Trophoblast cell (in vitro differentiated cells and primary cell): ENCODE data around the gene BCAN.
A peak's percentile ranks its signal among the peaks of the same experiment; 100 is the strongest.

Source experiments
- DNase-seq, 2 donors: peaks; one replicate each; pipeline ENCODE4 v3.0.0-alpha.2; 2016
- H2AFZ ChIP-seq: 2 replicates; pipeline ENCODE4 v1.6.1; 2013; ENCODE audit warnings: low read length, moderate library complexity, mild to moderate bottlenecking; ENCODE audit not compliant: insufficient read depth, poor library complexity
- H2AK5ac ChIP-seq: 2 replicates; pipeline ENCODE4 v1.6.1; 2013; ENCODE audit warnings: mild to moderate bottlenecking, low read length
- H2BK120ac ChIP-seq: 2 replicates; pipeline ENCODE4 v1.6.1; 2013; ENCODE audit warnings: low read length, mild to moderate bottlenecking, moderate library complexity; ENCODE audit not compliant: insufficient read depth, poor library complexity
- H2BK12ac ChIP-seq: 2 replicates; pipeline ENCODE4 v1.6.1; 2013; ENCODE audit warnings: mild to moderate bottlenecking, low read length, moderate library complexity
- H2BK5ac ChIP-seq: 2 replicates; pipeline ENCODE4 v1.6.1; 2013; ENCODE audit warnings: low read length, low read depth, moderate library complexity, mild to moderate bottlenecking; ENCODE audit not compliant: poor library complexity
- H3K14ac ChIP-seq: 2 replicates; pipeline ENCODE4 v1.6.1; 2013; ENCODE audit warnings: mild to moderate bottlenecking, low read length
- H3K18ac ChIP-seq: 2 replicates; pipeline ENCODE4 v1.6.1; 2013; ENCODE audit warnings: mild to moderate bottlenecking, low read length
- H3K23ac ChIP-seq: 2 replicates; pipeline ENCODE4 v1.6.1; 2013; ENCODE audit warnings: low read length
- H3K27ac ChIP-seq: 2 replicates; pipeline ENCODE4 v1.5.1; 2013; ENCODE audit warnings: low read depth, mild to moderate bottlenecking, inconsistent platforms, low read length, moderate library complexity
- H3K27me3 ChIP-seq: 2 replicates; pipeline ENCODE4 v1.6.1; 2013; ENCODE audit warnings: inconsistent platforms, mild to moderate bottlenecking, low read length, moderate library complexity; ENCODE audit not compliant: insufficient read depth
- H3K36me3 ChIP-seq, 2 experiments: 1 replicate in 1 of 2; 2 replicates in 1 of 2; pipeline ENCODE4 v1.6.1; 2013; ENCODE audit warnings: low read length in 2 of 2, mild to moderate bottlenecking in 2 of 2, moderate library complexity in 1 of 2; ENCODE audit not compliant: insufficient read depth in 2 of 2, control insufficient read depth in 1 of 2
- H3K4ac ChIP-seq: 2 replicates; pipeline ENCODE4 v1.6.1; 2013; ENCODE audit warnings: low read depth, mild to moderate bottlenecking, low read length, moderate library complexity
- H3K4me1 ChIP-seq, 2 experiments: 1 replicate in 1 of 2; 2 replicates in 1 of 2; pipeline ENCODE4 v1.6.1; 2013; ENCODE audit warnings: low read length in 2 of 2, mild to moderate bottlenecking in 2 of 2, moderate library complexity in 1 of 2; ENCODE audit not compliant: insufficient read depth in 2 of 2, control insufficient read depth in 1 of 2
- H3K4me2 ChIP-seq: 2 replicates; pipeline ENCODE4 v1.6.1; 2013; ENCODE audit warnings: inconsistent platforms, mild to moderate bottlenecking, low read length, moderate library complexity
- H3K4me3 ChIP-seq: 2 replicates; pipeline ENCODE4 v1.5.1; 2013; ENCODE audit warnings: mild to moderate bottlenecking, low read depth, low read length, inconsistent platforms
- H3K79me1 ChIP-seq: one replicate; pipeline ENCODE4 v1.6.1; 2013; ENCODE audit warnings: low read length
- H3K79me2 ChIP-seq: 2 replicates; pipeline ENCODE4 v1.6.1; 2013; ENCODE audit warnings: low read length, mild to moderate bottlenecking; ENCODE audit not compliant: control insufficient read depth, insufficient read depth, poor library complexity
- H3K9ac ChIP-seq: 2 replicates; pipeline ENCODE4 v1.6.1; 2013; ENCODE audit warnings: mild to moderate bottlenecking, low read length
- H3K9me3 ChIP-seq: 2 replicates; pipeline ENCODE4 v1.6.1; 2013; ENCODE audit warnings: low read depth, mild to moderate bottlenecking, control low read depth, inconsistent platforms, low read length; ENCODE audit not compliant: insufficient read depth
- H4K12ac ChIP-seq: 2 replicates; pipeline ENCODE4 v1.6.1; 2013; ENCODE audit warnings: low read depth, mild to moderate bottlenecking, low read length, moderate library complexity
- H4K8ac ChIP-seq: 2 replicates; pipeline ENCODE4 v1.6.1; 2013; ENCODE audit warnings: low read depth, mild to moderate bottlenecking, low read length, moderate library complexity
- H4K91ac ChIP-seq: one replicate; pipeline ENCODE4 v1.6.1; 2013; ENCODE audit warnings: low read depth, mild to moderate bottlenecking, low read length, moderate library complexity
- WGBS: extraction: QIAGEN DNeasy Blood & Tissue Kit; methylation state at CpG from one replicate; pipeline ENCODE4 v1.1.7; 2013; ENCODE audit warnings: missing lambda C conversion rate; ENCODE audit not compliant: insufficient read length, insufficient coverage; ENCODE audit errors: extremely low coverage; 5-methylcytosine and 5-hydroxymethylcytosine counted together

Gene BCAN

DNA sequence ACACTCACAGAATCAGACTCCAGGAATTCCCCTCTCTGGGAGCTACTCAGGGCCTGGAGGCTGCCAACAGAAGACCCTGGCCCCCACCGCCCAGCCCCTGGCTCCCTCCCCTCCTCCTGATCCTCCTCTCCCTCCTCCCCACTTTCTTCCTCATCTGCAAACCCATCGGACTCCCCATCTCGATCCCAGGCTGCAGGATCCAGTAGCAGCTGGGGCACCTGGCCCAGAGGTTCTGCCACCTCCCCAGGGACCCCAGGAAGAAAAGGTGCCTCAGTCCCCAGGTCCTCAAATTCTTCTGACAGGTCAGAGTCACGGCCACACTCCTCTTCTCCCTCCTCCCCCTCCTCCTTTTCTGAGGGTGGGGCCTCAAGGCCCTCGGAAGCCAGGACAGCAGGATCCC, 27.9 kb downstream of the BCAN start:
- peak overlapping the region; percentile 16 for H2BK12ac ChIP-seq
- H2AK5ac ChIP-seq: no peak overlapping the region
- H3K27ac ChIP-seq: peak overlapping the region; percentile 93
- H4K12ac ChIP-seq: no peak overlapping the region
- H3K79me1 ChIP-seq: peaks cover 42% of the 10 kb centered on the region
- DNase-seq: no peak
- H3K23ac ChIP-seq: no peak overlapping the region
- peak overlapping the region; percentile 18 for H2AFZ ChIP-seq
- H3K4me2 ChIP-seq: no peak overlapping the region
- H2BK5ac ChIP-seq: peak overlapping the region; percentile 32
- H3K9ac ChIP-seq: no peak overlapping the region
- H3K4me1 ChIP-seq: peaks cover 59 to 78% of the 10 kb centered on the region in 2 experiments
- H3K9me3 ChIP-seq: no peaks in the 10 kb centered on the region
- H4K8ac ChIP-seq: peak overlapping the region; percentile 5
- H3K4ac ChIP-seq: no peak overlapping the region
- no peaks in the 10 kb centered on the region for H3K27me3 ChIP-seq
- no peak overlapping the region for H3K18ac ChIP-seq
- peaks cover 27 to 28% of the 10 kb centered on the region in 2 experiments for H3K36me3 ChIP-seq
- H4K91ac ChIP-seq: peak overlapping the region; percentile 1
- H3K79me2 ChIP-seq: peaks cover 12% of the 10 kb centered on the region
- H2BK120ac ChIP-seq: peak overlapping the region; percentile 21
- no peak overlapping the region for H3K4me3 ChIP-seq
- no CpG with 5 or more reads among the region's 5 CpGs for WGBS
- H3K14ac ChIP-seq: peak overlapping the region; percentile 21

DNA sequence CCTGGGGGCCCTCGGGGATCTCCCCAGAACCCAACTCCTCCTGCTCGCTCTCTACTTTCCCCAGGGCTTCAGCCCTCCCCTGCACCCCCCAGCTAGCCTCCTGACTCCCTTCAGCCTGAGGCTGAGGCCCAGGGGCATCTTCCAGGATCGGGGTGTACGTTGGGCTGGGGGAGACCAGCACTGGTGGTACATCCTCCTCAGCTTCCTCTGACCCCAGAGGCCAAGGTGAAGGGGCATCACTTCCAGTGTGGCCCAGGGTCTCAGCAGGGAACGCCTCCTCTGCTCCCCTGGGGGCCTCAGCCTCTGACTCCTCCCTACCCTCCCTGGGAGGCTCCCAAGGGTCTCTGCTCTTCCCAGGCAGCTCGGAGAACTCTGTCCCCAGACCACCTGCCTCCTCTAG, 28.4 kb downstream of the BCAN start:
- peak overlapping the region; percentile 16 for H3K18ac ChIP-seq
- H3K4ac ChIP-seq: no peak overlapping the region
- H4K12ac ChIP-seq: no peak overlapping the region
- peak overlapping the region; percentile 1 for H3K14ac ChIP-seq
- peaks cover 40% of the 10 kb centered on the region for H3K79me1 ChIP-seq
- H3K23ac ChIP-seq: no peak overlapping the region
- peak overlapping the region; percentile 93 for H3K27ac ChIP-seq
- H3K4me2 ChIP-seq: no peak overlapping the region
- H2AFZ ChIP-seq: no peak overlapping the region
- no peak overlapping the region for H2BK5ac ChIP-seq
- H4K8ac ChIP-seq: peak overlapping the region; percentile 5
- WGBS: no CpG with 5 or more reads among the region's 6 CpGs
- peak overlapping the region; percentile 18 for H4K91ac ChIP-seq
- DNase-seq: no peak
- no peaks in the 10 kb centered on the region for H3K27me3 ChIP-seq
- no peaks in the 10 kb centered on the region for H3K9me3 ChIP-seq
- H2AK5ac ChIP-seq: peak overlapping the region; percentile 15
- no peak overlapping the region for H2BK12ac ChIP-seq
- H3K9ac ChIP-seq: no peak overlapping the region
- H3K4me3 ChIP-seq: no peak overlapping the region
- H3K36me3 ChIP-seq: peaks cover 33 to 34% of the 10 kb centered on the region in 2 experiments
- no peak overlapping the region for H2BK120ac ChIP-seq
- H3K79me2 ChIP-seq: peaks cover 16% of the 10 kb centered on the region
- peaks cover 60 to 79% of the 10 kb centered on the region in 2 experiments for H3K4me1 ChIP-seq

DNA sequence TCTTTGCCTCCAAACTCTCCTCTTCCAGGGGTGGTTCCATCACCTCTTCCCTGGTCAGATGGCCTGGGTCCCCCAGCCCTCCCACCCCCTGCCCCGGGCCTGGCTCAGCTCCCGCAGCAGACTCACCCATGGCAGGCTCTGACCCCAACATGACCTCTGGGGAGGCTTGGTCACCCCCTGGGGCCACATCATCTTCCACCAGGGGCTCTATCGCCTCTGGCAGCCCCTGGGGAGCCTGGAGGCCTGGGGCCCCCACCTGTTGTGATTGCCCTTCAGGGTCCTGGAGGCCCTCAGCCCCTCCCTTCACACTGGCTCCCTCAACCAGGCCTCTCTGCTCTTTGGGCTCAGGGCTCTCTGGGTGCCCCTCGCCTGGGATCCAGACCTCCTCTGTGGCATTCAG, 28.9 kb downstream of the BCAN start:
- peak overlapping the region; percentile 4 for H3K14ac ChIP-seq
- H2AFZ ChIP-seq: no peak overlapping the region
- H3K4me2 ChIP-seq: no peak overlapping the region
- no CpG with 5 or more reads among the region's 4 CpGs for WGBS
- H3K4me3 ChIP-seq: no peak overlapping the region
- H3K4me1 ChIP-seq: peaks cover 58 to 76% of the 10 kb centered on the region in 2 experiments
- no peak overlapping the region for H4K8ac ChIP-seq
- H3K9ac ChIP-seq: no peak overlapping the region
- H4K91ac ChIP-seq: peak overlapping the region; percentile 18
- no peak overlapping the region for H4K12ac ChIP-seq
- H3K79me1 ChIP-seq: peaks cover 37% of the 10 kb centered on the region
- no peak overlapping the region for H3K4ac ChIP-seq
- peaks cover 34% of the 10 kb centered on the region in 2 experiments for H3K36me3 ChIP-seq
- no peak overlapping the region for H2BK5ac ChIP-seq
- no peaks in the 10 kb centered on the region for H3K9me3 ChIP-seq
- no peak overlapping the region for H2BK12ac ChIP-seq
- no peaks in the 10 kb centered on the region for H3K27me3 ChIP-seq
- DNase-seq: no peak
- peak overlapping the region; percentile 93 for H3K27ac ChIP-seq
- H2BK120ac ChIP-seq: no peak overlapping the region
- H3K23ac ChIP-seq: no peak overlapping the region
- H2AK5ac ChIP-seq: no peak overlapping the region
- H3K79me2 ChIP-seq: peaks cover 18% of the 10 kb centered on the region
- H3K18ac ChIP-seq: peak overlapping the region; percentile 16

DNA sequence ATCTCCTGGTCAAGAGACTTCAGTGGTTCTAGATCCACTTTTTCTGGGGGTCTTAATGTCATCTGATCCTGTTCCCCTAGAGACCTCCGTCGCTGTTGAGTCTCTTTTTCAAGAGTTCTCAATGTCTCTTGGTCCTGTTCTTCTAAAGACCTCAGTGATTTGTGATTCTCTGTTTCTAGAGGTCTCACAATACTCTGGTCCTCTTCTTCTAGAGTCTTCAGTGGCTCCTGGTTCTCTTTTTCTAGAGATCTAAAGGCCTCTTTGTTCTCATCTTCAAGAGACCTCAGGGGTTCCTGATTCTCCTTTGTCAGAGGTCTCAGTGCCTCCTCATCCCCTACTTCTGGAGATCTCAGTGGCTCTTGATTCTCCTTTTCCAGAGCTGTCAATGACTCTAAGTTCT, 29.9 kb downstream of the BCAN start:
- H3K27me3 ChIP-seq: no peaks in the 10 kb centered on the region
- WGBS: no CpG with 5 or more reads among the region's 2 CpGs

More for the DNA sequence above, 29.9 kb downstream of the BCAN start:
- no peak overlapping the region for H4K91ac ChIP-seq
- DNase-seq: no peak
- H2BK120ac ChIP-seq: no peak overlapping the region
- H2BK5ac ChIP-seq: no peak overlapping the region
- H3K27ac ChIP-seq: no peak overlapping the region
- peaks cover 53 to 71% of the 10 kb centered on the region in 2 experiments for H3K4me1 ChIP-seq
- H2BK12ac ChIP-seq: no peak overlapping the region
- no peak overlapping the region for H3K4me3 ChIP-seq
- peaks cover 34% of the 10 kb centered on the region in 2 experiments for H3K36me3 ChIP-seq
- no peak overlapping the region for H2AFZ ChIP-seq
- no peak overlapping the region for H3K23ac ChIP-seq
- H3K14ac ChIP-seq: no peak overlapping the region
- H4K12ac ChIP-seq: no peak overlapping the region
- no peak overlapping the region for H2AK5ac ChIP-seq
- H4K8ac ChIP-seq: no peak overlapping the region
- H3K18ac ChIP-seq: no peak overlapping the region
- peaks cover 27% of the 10 kb centered on the region for H3K79me2 ChIP-seq
- H3K79me1 ChIP-seq: peaks cover 42% of the 10 kb centered on the region
- no peak overlapping the region for H3K4me2 ChIP-seq
- H3K9me3 ChIP-seq: no peaks in the 10 kb centered on the region
- H3K4ac ChIP-seq: no peak overlapping the region
- no peak overlapping the region for H3K9ac ChIP-seq
